Sigmoid colon (tissue), 7 donors: ENCODE data around the gene GPC6. TPM values are rescaled to one million over a fixed set of nuclear protein-coding genes. Genes with fewer than 3 reads are reported as not detected.

Source experiments
- DNase-seq: peaks from one replicate; pipeline ENCODE4 v3.0.0-alpha.2; 2019
- H3K27ac ChIP-seq, 4 donors: fragments of 200-600 bp; sonication (generic); one replicate each; pipeline ENCODE4 v1.5.1; 2016 to 2019; ENCODE audit warnings: mild to moderate bottlenecking in 1 of 4
- H3K27me3 ChIP-seq, 3 donors: fragments of 200-600 bp; sonication (generic); one replicate each; pipeline ENCODE4 v1.5.1; 2019; ENCODE audit warnings: mild to moderate bottlenecking in 1 of 3
- H3K36me3 ChIP-seq, 4 donors: fragments of 200-600 bp; sonication (generic); one replicate each; pipeline ENCODE4 v1.5.1; 2016 to 2019
- H3K4me1 ChIP-seq, 4 donors: fragments of 200-600 bp; sonication (generic); one replicate each; pipeline ENCODE4 v1.5.1; 2017 to 2019
- H3K4me3 ChIP-seq, 4 donors: fragments of 200-600 bp; sonication (generic); one replicate each; pipeline ENCODE4 v1.5.1; 2017 to 2019; ENCODE audit warnings: mild to moderate bottlenecking in 2 of 4, moderate library complexity in 1 of 4
- H3K9me3 ChIP-seq, 4 donors: fragments of 200-600 bp in 3 of 4; sonication (generic) in 3 of 4; one replicate each; pipeline versions ENCODE4 v1.5.1 to v1.6.1; 2013 to 2019
- CTCF ChIP-seq, 4 experiments: fragments of 450-650 bp in 3 of 4; fragments of 200-600 bp in 1 of 4; IDR thresholded peaks; one replicate each; pipeline ENCODE4 v1.5.1; 2016 to 2019; ENCODE audit warnings: antibody characterized with exemption in 4 of 4, mild to moderate bottlenecking in 3 of 4, moderate library complexity in 2 of 4
- EP300 ChIP-seq, 4 donors: sonication (generic); formaldehyde crosslinking; IDR thresholded peaks; one replicate each; pipeline ENCODE4 v1.6.1; 2017; ENCODE audit warnings: antibody characterized with exemption in 4 of 4
- POLR2A ChIP-seq, 2 donors: fragments of 450-650 bp; IDR thresholded peaks; one replicate each; pipeline ENCODE4 v1.6.1; 2016; ENCODE audit warnings: antibody characterized with exemption in 2 of 2, mild to moderate bottlenecking in 2 of 2, moderate library complexity in 2 of 2
- POLR2AphosphoS5 ChIP-seq, 4 donors: sonication (generic); formaldehyde crosslinking; IDR thresholded peaks; one replicate each; pipeline ENCODE4 v1.6.1; 2017; ENCODE audit warnings: antibody characterized with exemption in 4 of 4
- WGBS, 2 donors: extraction: QIAGEN DNeasy Blood & Tissue Kit; methylation state at CpG; one replicate each; pipeline ENCODE4 v1.1.7; 2013; 5-methylcytosine and 5-hydroxymethylcytosine counted together
- intact Hi-C: fragments of 100-400 bp; cut with DNase I; formaldehyde crosslinking; loops from one replicate; pipeline ENCODE4 v1.15.1; 2023
- polyA plus RNA-seq, 3 donors: library from polyadenylated mRNA; stranded (reverse); fragments of 200-250 nt; gene quantifications; one replicate each; pipeline ENCODE4 v1.2.3, GENCODE V29; 2013
- total RNA-seq, 4 donors: library from RNA; depleted of rRNA; stranded (reverse); fragments of >200 nt; gene quantifications; one replicate each; pipeline ENCODE4 v1.1.0, GENCODE V29; 2016
- donor health status: healthy with polysubstance abuse.
- donor health status: Bipolar disorder and iron deficiency.
- donor health status: healthy.

Gene GPC6
- total and polyA plus RNA-seq, 7 donors, result 0.23 to 27.5 (median 14.4) TPM

GRCh38 chr13:94248454-94249228 lies 1022.0 kb downstream of the GPC6 start:
- intact Hi-C loops, result no loop called here
- Histone ChIP-seq H3K4me1 (no peaks in the 10 kb centered on the region), H3K9me3 (peaks cover 0 to 5% (median 0%) of the 10 kb centered on the region in 4 donors), H3K36me3 (no peaks in the 10 kb centered on the region), H3K27me3 (no peaks in the 10 kb centered on the region), H3K27ac (no peak overlapping the region), H3K4me3 (no peak overlapping the region)
- TF ChIP-seq EP300 (IDR thresholded peaks at IDR 0.05) (no peak), CTCF (IDR thresholded peaks at IDR 0.05) (no peak), POLR2A (IDR thresholded peaks at IDR 0.05) (no peak), POLR2AphosphoS5 (IDR thresholded peaks at IDR 0.05) (no peak)
- DNase-seq, result no peak
- 24 to 78% methylated on average over 2 of the region's 2 CpGs for WGBS, 2 donors

GRCh38 chr13:94249512-94249911 lies 1022.9 kb downstream of the GPC6 start:
- Histone ChIP-seq H3K27me3 (no peaks in the 10 kb centered on the region), H3K27ac (no peak overlapping the region), H3K4me3 (no peak overlapping the region), H3K4me1 (no peaks in the 10 kb centered on the region), H3K36me3 (no peaks in the 10 kb centered on the region), H3K9me3 (peaks cover 0 to 5% (median 0%) of the 10 kb centered on the region in 4 donors)
- no peak for DNase-seq
- WGBS, 2 donors, result 62 to 69% methylated on average over 1 of the region's 1 CpG
- intact Hi-C loops, result no loop called here
- TF ChIP-seq EP300 (IDR thresholded peaks at IDR 0.05), result no peak
- no peak for TF ChIP-seq POLR2A (IDR thresholded peaks at IDR 0.05)
- no peak for TF ChIP-seq POLR2AphosphoS5 (IDR thresholded peaks at IDR 0.05)
- no peak for TF ChIP-seq CTCF (IDR thresholded peaks at IDR 0.05)

- H3K9me3 ChIP-seq, result no peaks in the 10 kb centered on the region
- H3K27ac ChIP-seq, result no peak overlapping the region
- no peaks in the 10 kb centered on the region for H3K36me3 ChIP-seq
- no peaks in the 10 kb centered on the region for H3K4me1 ChIP-seq
- 68 to 69% methylated on average over 9 of the region's 9 CpGs for WGBS, 2 donors
- intact Hi-C loops, result no loop called here
- H3K4me3 ChIP-seq, result no peak overlapping the region
- TF ChIP-seq POLR2A (IDR thresholded peaks at IDR 0.05) (no peak), POLR2AphosphoS5 (IDR thresholded peaks at IDR 0.05) (peak in 2 of 4 donors; percentile 25 to 29)
- no peaks in the 10 kb centered on the region for H3K27me3 ChIP-seq
- DNase-seq, result no peak
These were observed 1025.4 kb downstream of the GPC6 start for GRCh38 chr13:94251831-94252608.

GRCh38 chr13:94254737-94255136 lies 1028.1 kb downstream of the GPC6 start:
- Histone ChIP-seq H3K4me3 (no peak overlapping the region), H3K27ac (no peak overlapping the region), H3K4me1 (no peaks in the 10 kb centered on the region), H3K27me3 (no peaks in the 10 kb centered on the region), H3K36me3 (no peaks in the 10 kb centered on the region), H3K9me3 (no peaks in the 10 kb centered on the region)
- TF ChIP-seq POLR2A (IDR thresholded peaks at IDR 0.05) (no peak), POLR2AphosphoS5 (IDR thresholded peaks at IDR 0.05) (no peak), EP300 (IDR thresholded peaks at IDR 0.05) (no peak), CTCF (IDR thresholded peaks at IDR 0.05) (no peak)
- intact Hi-C loops, result no loop called here
- no peak for DNase-seq

GRCh38 chr13:94256721-94257120 lies 1030.1 kb downstream of the GPC6 start:
- WGBS, 2 donors, result 92 to 95% methylated on average over 1 of the region's 1 CpG
- H3K4me1 ChIP-seq, result no peaks in the 10 kb centered on the region
- H3K4me3 ChIP-seq, result no peak overlapping the region
- H3K36me3 ChIP-seq, result no peaks in the 10 kb centered on the region
- H3K27me3 ChIP-seq, result no peaks in the 10 kb centered on the region
- TF ChIP-seq POLR2AphosphoS5 (IDR thresholded peaks at IDR 0.05), result no peak
- intact Hi-C loops, result no loop called here
- no peaks in the 10 kb centered on the region for H3K9me3 ChIP-seq
- DNase-seq, result no peak
- no peak overlapping the region for H3K27ac ChIP-seq
